CD4-positive, alpha-beta T cell treated with Interferon alpha-2 for 1 hour (primary cell): ENCODE measurements around the gene NXNL2.

Experiments used
- DNase-seq, 2 donors: peaks; one replicate each; pipeline ENCODE4 v3.0.0-alpha.2; 2020 to 2022

NXNL2 gene

GRCh38 chr9:88579050-88579715 is 44.2 kb downstream of the NXNL2 start:
- no peak for DNase-seq

- no peak for DNase-seq
Measured at GRCh38 chr9:88580961-88581360, 46.0 kb downstream of the NXNL2 start.

GRCh38 chr9:88583901-88584596 is 49.1 kb downstream of the NXNL2 start:
- no peak for DNase-seq

DNA sequence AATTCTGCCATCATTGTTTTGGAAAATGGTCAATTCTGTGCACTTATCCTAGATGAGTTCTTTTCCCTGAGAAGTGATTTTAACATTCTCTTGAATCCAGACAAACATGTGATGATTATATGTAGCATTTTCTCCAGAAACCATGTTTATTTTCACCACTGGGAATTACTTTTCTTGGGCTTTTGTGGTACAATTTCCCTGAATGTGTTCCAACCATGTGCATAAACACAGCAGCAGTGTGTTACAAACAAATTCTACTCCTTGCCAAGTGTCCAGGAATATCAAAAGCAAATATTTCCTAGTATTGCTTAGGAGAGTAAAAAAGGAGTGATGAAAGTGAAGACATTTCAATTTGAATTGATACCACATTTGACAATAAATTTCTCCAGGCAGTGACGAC is 50.4 kb downstream of the NXNL2 start:
- no peak for DNase-seq

DNA sequence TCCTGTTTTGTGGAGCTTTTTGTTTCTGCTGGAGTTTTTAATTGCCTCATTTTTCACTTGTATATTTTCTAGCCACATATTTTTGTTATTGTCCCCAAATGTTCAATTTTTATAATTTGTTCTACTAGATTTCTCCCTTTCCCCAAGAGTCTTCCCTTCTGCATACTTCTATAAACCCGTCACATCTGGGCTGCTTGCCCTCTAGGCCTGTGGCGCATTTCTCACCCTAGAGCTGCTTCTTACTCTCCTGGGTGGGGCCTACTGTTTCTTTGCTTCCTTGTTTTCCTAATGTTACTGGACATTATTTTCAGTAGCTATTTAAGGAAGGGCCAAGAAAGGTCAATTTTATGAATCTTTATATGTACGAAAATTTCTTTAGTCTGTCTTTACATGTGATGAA is 51.5 kb downstream of the NXNL2 start:
- DNase-seq = no peak

- no peak for DNase-seq
Measured at GRCh38 chr9:88587182-88587581, 52.2 kb downstream of the NXNL2 start.

DNA sequence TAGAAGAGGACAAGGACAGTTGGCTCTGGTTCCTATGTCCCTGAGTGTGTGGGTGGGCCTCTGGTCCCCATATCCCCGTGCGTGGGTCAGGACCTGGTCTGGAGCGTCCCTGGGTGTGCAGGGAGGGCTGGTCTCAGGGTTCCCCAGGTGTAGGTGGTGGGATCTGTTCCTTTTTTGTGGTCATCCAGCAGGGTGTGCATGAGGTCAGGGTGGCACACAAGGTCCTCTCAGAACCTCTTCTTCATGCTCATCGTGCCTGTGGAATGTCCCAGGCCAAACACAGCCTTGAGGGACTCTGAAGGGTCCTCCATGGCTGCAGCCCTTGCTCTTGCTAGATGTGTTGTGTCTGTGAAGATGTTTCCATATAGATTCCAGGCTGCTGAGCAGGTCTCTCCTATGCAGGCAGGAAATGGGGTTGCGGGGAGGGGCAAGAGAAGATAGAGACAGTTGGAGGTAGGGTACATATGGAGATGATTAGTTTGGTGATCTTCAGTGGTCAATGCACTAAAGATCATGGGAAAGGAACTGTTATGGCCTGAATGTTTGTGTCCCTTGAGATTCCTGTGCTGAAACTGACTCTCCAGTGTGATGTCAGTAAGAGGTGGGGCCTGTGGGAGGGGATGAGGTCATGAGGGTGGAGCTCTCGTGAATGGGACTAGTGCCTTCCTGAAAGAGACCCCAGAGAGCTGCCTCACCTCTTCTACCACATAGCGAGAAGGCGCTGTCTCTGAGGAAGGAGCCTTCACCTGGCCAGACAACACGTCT is 53.1 kb downstream of the NXNL2 start:
- DNase-seq = no peak

- no peak for DNase-seq
Measured at GRCh38 chr9:88589656-88590055, 54.7 kb downstream of the NXNL2 start.

DNA sequence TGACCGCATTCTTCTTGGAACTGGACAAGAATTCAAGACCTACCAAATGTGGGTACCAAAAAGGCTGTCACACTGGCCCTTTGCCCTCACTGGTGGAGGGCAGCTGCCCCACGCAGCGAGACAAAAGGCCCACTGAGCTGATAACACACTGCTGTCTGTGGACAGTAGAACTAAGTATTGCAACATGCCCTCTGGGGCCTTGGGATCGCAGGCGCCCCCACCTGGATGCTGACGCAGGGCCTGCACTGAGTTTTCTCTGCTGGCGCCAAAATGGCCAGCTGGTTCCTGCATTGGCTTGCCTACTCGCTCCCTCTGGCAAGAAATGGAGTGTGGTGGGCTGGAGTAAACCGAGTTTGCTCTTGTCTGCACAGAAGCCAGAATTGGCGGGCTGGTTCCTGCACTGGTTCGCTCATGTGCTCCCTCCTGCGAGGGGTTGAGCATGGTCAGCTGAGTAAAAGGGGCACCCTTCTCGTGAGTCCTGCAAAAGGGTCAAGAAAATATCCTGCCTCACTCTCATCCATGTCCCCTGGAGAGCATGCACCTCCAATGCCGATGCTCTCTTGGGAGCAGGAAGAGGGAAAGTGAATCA is 55.7 kb downstream of the NXNL2 start:
- no peak for DNase-seq

DNA sequence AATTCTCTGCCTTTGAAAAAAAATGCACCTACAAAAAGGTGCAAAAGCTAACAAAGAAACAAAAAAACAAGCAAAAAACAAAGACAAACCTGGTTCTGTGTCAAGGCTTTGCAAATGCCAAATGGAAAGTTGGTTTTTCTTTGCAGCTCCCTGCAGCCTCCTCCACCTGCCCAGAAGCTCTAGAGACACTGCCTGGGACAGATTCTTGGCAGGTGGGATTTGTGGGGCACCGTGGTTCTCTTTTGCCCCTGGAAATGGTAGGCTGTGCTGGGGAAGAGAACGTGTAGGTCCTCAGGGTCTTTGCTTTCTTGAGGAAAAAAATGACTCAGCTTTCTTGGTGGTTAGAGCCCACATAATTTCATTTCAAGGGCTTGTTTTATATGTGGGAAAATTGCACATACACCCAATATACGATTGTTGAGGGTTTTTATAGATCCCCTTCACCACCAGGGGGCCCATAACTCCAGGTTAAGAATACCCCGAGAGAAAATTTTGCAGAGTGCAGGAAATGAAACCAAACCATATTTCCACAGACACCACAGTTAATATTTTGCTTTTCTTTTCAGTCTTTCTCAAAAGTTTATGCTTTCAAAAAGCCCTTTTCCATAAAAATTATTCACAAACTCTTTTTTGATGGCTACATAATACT is 58.7 kb downstream of the NXNL2 start:
- DNase-seq = peak; percentile 43 to 59
